Measurements from ENCODE around the gene PRR20B. TPM values are rescaled to one million over a fixed set of nuclear protein-coding genes. Genes with fewer than 3 reads are reported as not detected.
A peak's percentile ranks its signal among the peaks of the same experiment; 100 is the strongest.
"Not testable (repeated sequence)": the region's sequence is repeated elsewhere in the genome, so short reads cannot be mapped to it uniquely, and the experiment has no call there.

The PRR20B gene
- not detected for total RNA-seq

DNA sequence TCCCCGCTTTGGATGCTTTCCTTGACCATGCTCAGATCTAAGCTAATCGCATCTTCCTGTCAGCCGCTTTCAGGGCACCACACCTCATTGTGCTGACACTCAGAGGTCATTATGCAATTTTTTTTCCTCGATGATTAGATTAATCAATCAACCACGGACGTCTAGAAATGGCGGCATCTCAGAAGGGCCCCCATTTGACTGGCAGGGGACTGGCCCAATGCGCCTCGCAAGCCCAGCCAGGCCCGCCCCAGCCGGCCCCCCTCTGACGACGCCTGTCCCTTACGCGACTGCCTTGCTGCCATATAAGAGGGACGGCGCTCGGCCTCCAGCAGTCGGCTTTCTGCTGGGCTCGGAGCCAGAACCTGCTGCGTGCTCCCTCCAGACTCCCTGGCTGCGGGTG, at the start of gene PRR20B:
Gene PRR20B (plus strand): TSS at position 301 of the 400 bp plus-strand sequence. CDS start 387 bp downstream, outside the sequence.
- H3K9me3 ChIP-seq, result not testable (repeated sequence)

DNA sequence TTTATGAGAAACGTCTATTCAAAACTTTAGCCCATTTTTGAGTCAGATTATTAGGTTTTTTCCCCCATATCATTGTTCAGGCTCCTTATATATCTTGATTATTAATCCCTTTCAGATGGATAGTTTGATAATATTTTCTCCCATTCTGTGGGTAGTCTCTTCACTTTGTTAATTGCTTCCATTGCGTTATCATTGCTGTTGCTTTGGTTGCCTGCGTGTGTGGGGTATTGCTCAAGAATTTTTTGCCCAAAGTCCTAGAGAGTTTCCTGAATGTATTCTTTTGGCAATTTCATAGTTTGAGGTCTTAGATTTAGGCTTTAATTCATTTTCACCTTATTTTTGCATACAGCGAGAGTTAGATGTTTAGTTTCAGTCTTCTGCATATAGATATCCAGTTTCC, 32.3 kb upstream of the PRR20B start:
- no peaks in the 10 kb centered on the region for H3K4me1 ChIP-seq
- no peak overlapping the region for H3K27ac ChIP-seq
- no peak for ATAC-seq (ENCODE audit: low FRiP score in 2 of 2)
- H3K9me3 ChIP-seq, result no peaks in the 10 kb centered on the region
- no peak for DNase-seq
- H3K36me3 ChIP-seq, result no peaks in the 10 kb centered on the region
- 91 to 97% methylated on average over 4 of the region's 4 CpGs for WGBS, 2 donors
- TF ChIP-seq POLR2AphosphoS5 (IDR thresholded peaks at IDR 0.05), result no peak
- no peak for TF ChIP-seq POLR2A (IDR thresholded peaks at IDR 0.05)
- TF ChIP-seq, protein P1, sequence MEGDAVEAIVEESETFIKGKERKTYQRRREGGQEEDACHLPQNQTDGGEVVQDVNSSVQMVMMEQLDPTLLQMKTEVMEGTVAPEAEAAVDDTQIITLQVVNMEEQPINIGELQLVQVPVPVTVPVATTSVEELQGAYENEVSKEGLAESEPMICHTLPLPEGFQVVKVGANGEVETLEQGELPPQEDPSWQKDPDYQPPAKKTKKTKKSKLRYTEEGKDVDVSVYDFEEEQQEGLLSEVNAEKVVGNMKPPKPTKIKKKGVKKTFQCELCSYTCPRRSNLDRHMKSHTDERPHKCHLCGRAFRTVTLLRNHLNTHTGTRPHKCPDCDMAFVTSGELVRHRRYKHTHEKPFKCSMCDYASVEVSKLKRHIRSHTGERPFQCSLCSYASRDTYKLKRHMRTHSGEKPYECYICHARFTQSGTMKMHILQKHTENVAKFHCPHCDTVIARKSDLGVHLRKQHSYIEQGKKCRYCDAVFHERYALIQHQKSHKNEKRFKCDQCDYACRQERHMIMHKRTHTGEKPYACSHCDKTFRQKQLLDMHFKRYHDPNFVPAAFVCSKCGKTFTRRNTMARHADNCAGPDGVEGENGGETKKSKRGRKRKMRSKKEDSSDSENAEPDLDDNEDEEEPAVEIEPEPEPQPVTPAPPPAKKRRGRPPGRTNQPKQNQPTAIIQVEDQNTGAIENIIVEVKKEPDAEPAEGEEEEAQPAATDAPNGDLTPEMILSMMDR (IDR thresholded peaks at IDR 0.05), result no peak
- no peak for TF ChIP-seq EP300 (IDR thresholded peaks at IDR 0.05)
- H3K27me3 ChIP-seq, result no peaks in the 10 kb centered on the region
- no peak overlapping the region for H3K4me3 ChIP-seq

More for the DNA sequence above, at the start of gene PRR20B:
- H3K27ac ChIP-seq; H3K4me1 ChIP-seq; H3K27me3 ChIP-seq; H3K4me3 ChIP-seq; ATAC-seq (ENCODE audit: low FRiP score in 2 of 2); DNase-seq; H3K36me3 ChIP-seq: not testable (repeated sequence)
- no CpG with 5 or more reads among the region's 22 CpGs for WGBS, 2 donors

DNA sequence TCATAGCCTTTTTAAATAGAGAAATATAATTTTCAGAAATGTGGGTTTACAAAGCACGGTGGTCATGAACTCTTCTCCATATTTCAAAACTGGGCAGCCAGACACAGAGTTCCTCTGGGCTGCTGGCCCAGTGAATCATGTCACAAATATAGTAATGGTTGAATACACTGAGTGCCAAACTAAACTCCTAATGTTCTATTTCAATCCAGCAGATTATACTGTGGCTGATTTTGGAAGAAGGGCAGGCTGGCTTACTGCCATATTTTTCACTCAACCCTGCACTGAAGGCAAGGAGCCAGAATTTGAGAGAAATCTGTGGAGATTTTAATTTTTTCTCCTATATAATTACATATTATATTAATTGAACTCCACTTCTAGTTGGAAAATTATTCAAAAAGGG, 23.6 kb upstream of the PRR20B start:
- Histone ChIP-seq H3K27ac (no peak overlapping the region), H3K36me3 (no peaks in the 10 kb centered on the region), H3K9me3 (no peaks in the 10 kb centered on the region), H3K4me3 (no peak overlapping the region), H3K27me3 (no peaks in the 10 kb centered on the region), H3K4me1 (no peaks in the 10 kb centered on the region)
- peak in 1 of 2 donors; percentile 56 for ATAC-seq (ENCODE audit: low FRiP score in 2 of 2)
- DNase-seq, result no peak
- WGBS, 2 donors, result 75 to 77% methylated on average over 1 of the region's 1 CpG
- no peak for TF ChIP-seq POLR2A (IDR thresholded peaks at IDR 0.05)
- TF ChIP-seq, protein P1 (IDR thresholded peaks at IDR 0.05), result no peak
- no peak for TF ChIP-seq POLR2AphosphoS5 (IDR thresholded peaks at IDR 0.05)
- no peak for TF ChIP-seq EP300 (IDR thresholded peaks at IDR 0.05)

DNA sequence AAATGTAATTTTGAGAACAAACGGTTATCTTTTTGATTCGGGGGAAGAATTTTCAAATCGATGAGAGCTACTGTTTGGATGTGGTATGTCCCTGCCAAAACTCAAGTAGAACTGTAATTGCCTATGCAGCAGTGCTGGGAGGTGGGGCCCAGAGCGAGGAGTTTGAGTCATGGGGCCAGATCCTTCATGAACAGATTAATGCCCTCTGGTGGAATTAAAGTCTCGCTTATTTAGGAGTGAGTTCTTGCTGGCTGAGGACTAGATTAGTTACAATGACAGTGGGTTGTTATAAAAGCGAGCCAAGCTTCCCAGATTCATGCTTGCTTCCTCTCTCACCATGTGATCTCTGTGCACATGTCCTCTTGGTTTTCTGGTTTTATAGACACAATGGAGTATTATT, 18.4 kb upstream of the PRR20B start:
- H3K27me3 ChIP-seq, result no peaks in the 10 kb centered on the region
- TF ChIP-seq, protein P1 (IDR thresholded peaks at IDR 0.05), result no peak
- TF ChIP-seq POLR2A (IDR thresholded peaks at IDR 0.05) (no peak), POLR2AphosphoS5 (IDR thresholded peaks at IDR 0.05) (no peak), EP300 (IDR thresholded peaks at IDR 0.05) (no peak)
- no peaks in the 10 kb centered on the region for H3K36me3 ChIP-seq
- ATAC-seq (ENCODE audit: low FRiP score in 2 of 2) (no peak), DNase-seq (no peak)
- H3K27ac ChIP-seq, result no peak overlapping the region
- no peak overlapping the region for H3K4me3 ChIP-seq
- 86 to 90% methylated on average over 6 of the region's 6 CpGs for WGBS, 2 donors
- H3K9me3 ChIP-seq, result no peaks in the 10 kb centered on the region
- no peaks in the 10 kb centered on the region for H3K4me1 ChIP-seq

DNA sequence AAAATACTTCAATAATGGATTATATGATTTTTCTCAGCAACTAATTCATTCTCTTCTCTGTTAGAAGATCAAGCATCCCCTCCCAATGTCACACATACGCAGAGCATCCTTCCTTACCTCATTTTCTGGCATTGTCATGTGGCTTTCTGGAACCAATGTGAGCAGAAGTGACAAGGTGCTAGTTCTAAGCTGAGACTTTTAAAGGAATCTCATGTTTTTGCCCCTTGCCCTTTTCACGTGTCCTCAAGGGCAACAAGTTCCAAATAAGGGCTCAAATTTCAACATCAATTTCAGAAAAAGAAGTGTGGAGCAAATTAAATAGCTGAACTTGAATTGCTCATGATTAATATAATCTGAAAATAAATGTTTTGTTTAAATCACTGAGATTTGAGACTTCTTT, 11.2 kb upstream of the PRR20B start:
- no peaks in the 10 kb centered on the region for H3K36me3 ChIP-seq
- no peak overlapping the region for H3K27ac ChIP-seq
- DNase-seq, result no peak
- H3K9me3 ChIP-seq, result peaks cover 0 to 4% (median 0%) of the 10 kb centered on the region in 4 donors
- TF ChIP-seq POLR2A (IDR thresholded peaks at IDR 0.05) (no peak), POLR2AphosphoS5 (IDR thresholded peaks at IDR 0.05) (no peak), EP300 (IDR thresholded peaks at IDR 0.05) (no peak)
- TF ChIP-seq, protein P1 (IDR thresholded peaks at IDR 0.05), result no peak
- no peaks in the 10 kb centered on the region for H3K4me1 ChIP-seq
- no peaks in the 10 kb centered on the region for H3K27me3 ChIP-seq
- WGBS, 2 donors, result 49 to 51% methylated on average over 2 of the region's 2 CpGs
- no peak overlapping the region for H3K4me3 ChIP-seq
- no peak for ATAC-seq (ENCODE audit: low FRiP score in 2 of 2)
